IMR-90 (cell line): ENCODE data around the gene ETV7. TPM values are rescaled to one million over a fixed set of nuclear protein-coding genes. Genes with fewer than 3 reads are reported as not detected.

Source experiments
- ATAC-seq: fragments of 200-7000 bp; cut with Tn5 transposase; 2 replicates; pipeline ENCODE4 v1.9.1; 2020; ENCODE audit warnings: low read depth, mild to moderate bottlenecking, moderate library complexity
- BruUV-seq: library from RNA; stranded (reverse); fragments of 400-500 nt; replicated peaks from 2 replicates; lab custom pipeline; 2021; lab: Mats Ljungman, UMichigan
- CTCF ChIA-PET: fragments of 300-600 bp; formaldehyde crosslinking; extraction: SDS; loops from one replicate; lab custom pipeline; 2021; ENCODE audit warnings: antibody characterized with exemption; lab: Yijun Ruan, JAX
- POLR2A ChIA-PET: fragments of 300-600 bp; sonication (Branson Sonifier 250); formaldehyde crosslinking; loops from one replicate; lab custom pipeline; 2022; ENCODE audit warnings: antibody characterized with exemption; ENCODE audit not compliant: unreplicated experiment; lab: Charles Lee
- DNase-seq: peaks from one replicate; pipeline ENCODE4 v3.0.0; 2013
- H2AFZ ChIP-seq: replicated peaks from 2 replicates; pipeline ENCODE3; 2013; ENCODE audit warnings: low read length, mild to moderate bottlenecking; ENCODE audit not compliant: poor library complexity
- H2AK5ac ChIP-seq: 2 replicates; pipeline ENCODE4 v1.6.1; 2013; ENCODE audit warnings: low read depth, low read length, inconsistent platforms
- H2AK9ac ChIP-seq: replicated peaks from 2 replicates; pipeline ENCODE3; 2013; ENCODE audit warnings: mild to moderate bottlenecking, low read depth, low read length, moderate library complexity; ENCODE audit not compliant: poor library complexity
- H2BK120ac ChIP-seq: 2 replicates; pipeline ENCODE4 v1.6.1; 2013; ENCODE audit warnings: low read depth, low read length, inconsistent platforms
- H2BK15ac ChIP-seq: 3 replicates; pipeline ENCODE4 v1.6.1; 2013; ENCODE audit warnings: low read depth, low read length, inconsistent platforms
- H2BK20ac ChIP-seq: 2 replicates; pipeline ENCODE4 v1.6.1; 2013; ENCODE audit warnings: low read depth, mild to moderate bottlenecking, inconsistent platforms, low read length, moderate library complexity
- H2BK5ac ChIP-seq: 2 replicates; pipeline ENCODE4 v1.6.1; 2013; ENCODE audit warnings: mild to moderate bottlenecking, low read depth, low read length, inconsistent platforms; ENCODE audit not compliant: poor library complexity, severe bottlenecking
- H3K14ac ChIP-seq: replicated peaks from 2 replicates; pipeline ENCODE4 v1.6.1; 2013; ENCODE audit warnings: low read depth, low read length, inconsistent platforms
- H3K18ac ChIP-seq: 2 replicates; pipeline ENCODE4 v1.6.1; 2013; ENCODE audit warnings: low read depth, low read length, control low read depth
- H3K23ac ChIP-seq: 2 replicates; pipeline ENCODE4 v1.6.1; 2013; ENCODE audit warnings: low read depth, low read length, inconsistent platforms
- H3K27ac ChIP-seq: 2 replicates; pipeline ENCODE4 v1.5.1; 2013; ENCODE audit warnings: mild to moderate bottlenecking, control low read depth, low read length; ENCODE audit not compliant: insufficient read depth
- H3K27me3 ChIP-seq: 2 replicates; pipeline ENCODE4 v1.6.1; 2013; ENCODE audit warnings: low read length; ENCODE audit not compliant: control insufficient read depth, insufficient read depth
- H3K36me3 ChIP-seq: 2 replicates; pipeline ENCODE4 v1.6.1; 2013; ENCODE audit warnings: low read length, mixed read lengths; ENCODE audit not compliant: control insufficient read depth, insufficient read depth
- H3K4ac ChIP-seq: 2 replicates; pipeline ENCODE4 v1.6.1; 2013; ENCODE audit warnings: low read depth, low read length, inconsistent platforms
- H3K4me1 ChIP-seq: 2 replicates; pipeline ENCODE4 v1.6.1; 2013; ENCODE audit warnings: low read length, mixed read lengths; ENCODE audit not compliant: control insufficient read depth, insufficient read depth
- H3K4me2 ChIP-seq: 2 replicates; pipeline ENCODE4 v1.6.1; 2013; ENCODE audit warnings: low read depth, mild to moderate bottlenecking, control low read depth, low read length, moderate library complexity
- H3K4me3 ChIP-seq: 2 replicates; pipeline ENCODE4 v1.5.1; 2013; ENCODE audit warnings: low read depth, mild to moderate bottlenecking, control low read depth, low read length, moderate library complexity; ENCODE audit not compliant: insufficient read depth
- H3K56ac ChIP-seq: 2 replicates; pipeline ENCODE4 v1.6.1; 2013; ENCODE audit warnings: low read length, inconsistent platforms; ENCODE audit not compliant: insufficient read depth; ENCODE audit errors: extremely low read depth
- H3K79me1 ChIP-seq, 2 experiments: 2 replicates each; pipeline ENCODE4 v1.6.1; 2013; ENCODE audit warnings: low read length in 2 of 2, inconsistent platforms in 1 of 2, low read depth in 1 of 2
- H3K9ac ChIP-seq: 2 replicates; pipeline ENCODE4 v1.6.1; 2013; ENCODE audit warnings: low read depth, low read length, control low read depth
- H3K9me1 ChIP-seq: 2 replicates; pipeline ENCODE4 v1.6.1; 2013; ENCODE audit warnings: low read length, inconsistent platforms; ENCODE audit not compliant: insufficient read depth
- H3K9me3 ChIP-seq: 2 replicates; pipeline ENCODE4 v1.6.1; 2013; ENCODE audit warnings: low read length; ENCODE audit not compliant: control insufficient read depth, insufficient read depth
- H4K20me1 ChIP-seq: 2 replicates; pipeline ENCODE4 v1.6.1; 2013; ENCODE audit warnings: low read length, inconsistent platforms; ENCODE audit not compliant: insufficient read depth
- H4K5ac ChIP-seq: 2 replicates; pipeline ENCODE4 v1.6.1; 2013; ENCODE audit warnings: mild to moderate bottlenecking, low read depth, low read length, control low read depth
- H4K8ac ChIP-seq, 2 experiments: 2 replicates each; pipeline ENCODE4 v1.6.1; 2013; ENCODE audit warnings: low read depth in 2 of 2, low read length in 2 of 2, control low read depth in 1 of 2, inconsistent platforms in 1 of 2
- H4K91ac ChIP-seq: 2 replicates; pipeline ENCODE4 v1.6.1; 2013; ENCODE audit warnings: low read depth, low read length, inconsistent platforms; ENCODE audit not compliant: insufficient read depth
- BHLHE40 ChIP-seq: fragments of 150-350 bp; IDR thresholded peaks from 2 replicates; pipeline ENCODE4 v1.6.1; 2016; ENCODE audit warnings: mild to moderate bottlenecking, low read depth, low read length
- CEBPB ChIP-seq: IDR thresholded peaks from 2 replicates; pipeline ENCODE4 v1.6.1; 2012; ENCODE audit warnings: low read depth, low read length, improper control_type of control experiment
- CHD1 ChIP-seq: IDR thresholded peaks from 2 replicates; pipeline ENCODE4 v1.6.1; 2012; ENCODE audit warnings: low read depth, low read length, improper control_type of control experiment
- FOS ChIP-seq: fragments of 150-350 bp; IDR thresholded peaks from 2 replicates; pipeline ENCODE4 v1.6.1; 2016; ENCODE audit warnings: low read depth, low read length
- MAFK ChIP-seq: IDR thresholded peaks from 2 replicates; pipeline ENCODE4 v1.6.1; 2012; ENCODE audit warnings: low read depth, low read length, improper control_type of control experiment
- MAZ ChIP-seq: IDR thresholded peaks from 2 replicates; pipeline ENCODE4 v1.6.1; 2012; ENCODE audit warnings: low read depth, mild to moderate bottlenecking, low read length, improper control_type of control experiment, moderate library complexity, borderline replicate concordance
- MXI1 ChIP-seq: IDR thresholded peaks from 2 replicates; pipeline ENCODE4 v1.6.1; 2012; ENCODE audit warnings: low read depth, mild to moderate bottlenecking, low read length, moderate library complexity, borderline replicate concordance
- NFE2L2 ChIP-seq: fragments of 150-350 bp; IDR thresholded peaks from 2 replicates; pipeline ENCODE4 v1.6.1; 2016; ENCODE audit warnings: low read depth, mild to moderate bottlenecking, low read length
- POLR2A ChIP-seq: IDR thresholded peaks from 2 replicates; pipeline ENCODE4 v1.6.1; 2012; ENCODE audit warnings: mild to moderate bottlenecking, low read depth, low read length
- RAD21 ChIP-seq: IDR thresholded peaks from 2 replicates; pipeline ENCODE4 v1.6.1; 2012; ENCODE audit warnings: low read length, improper control_type of control experiment
- RCOR1 ChIP-seq: IDR thresholded peaks from 2 replicates; pipeline ENCODE4 v1.6.1; 2012; ENCODE audit warnings: mild to moderate bottlenecking, low read length, improper control_type of control experiment; ENCODE audit not compliant: insufficient replicate concordance
- RFX5 ChIP-seq: IDR thresholded peaks from 2 replicates; pipeline ENCODE4 v1.8.0; 2012; ENCODE audit warnings: low read depth, mild to moderate bottlenecking, low read length, moderate library complexity
- SMC3 ChIP-seq: fragments of 150-350 bp; IDR thresholded peaks from 2 replicates; pipeline ENCODE4 v1.6.1; 2016; ENCODE audit warnings: low read depth, mild to moderate bottlenecking, antibody characterized with exemption, low read length, moderate library complexity
- USF2 ChIP-seq: fragments of 150-350 bp; IDR thresholded peaks from 2 replicates; pipeline ENCODE4 v1.6.1; 2017; ENCODE audit warnings: mild to moderate bottlenecking, antibody characterized with exemption, low read length, low read depth
- WGBS, 2 experiments: methylation state at CpG; one replicate each; pipeline versions ENCODE4 v1.1.5 to v1.1.7; 2013; ENCODE audit warnings: missing lambda C conversion rate in 2 of 2; ENCODE audit not compliant: insufficient read length in 1 of 2; ENCODE audit errors: extremely low coverage in 2 of 2; 5-methylcytosine and 5-hydroxymethylcytosine counted together
- dilution Hi-C: fragments of 300-500 bp; cut with HindIII; formaldehyde crosslinking; loops from one replicate; pipeline ENCODE4 v1.14.3; 2018; ENCODE audit warnings: low sequenced_read_pairs; ENCODE audit not compliant: unreplicated experiment
- in situ Hi-C: fragments of 300-500 bp; cut with MboI; formaldehyde crosslinking; loops from 3 replicates; pipeline ENCODE4 v1.14.3; 2019; ENCODE audit warnings: low sequenced_read_pairs, inconsistent platforms, mixed read lengths
- intact Hi-C: fragments of 100-400 bp; cut with micrococcal nuclease; formaldehyde crosslinking; loops from 2 replicates; pipeline ENCODE4 v1.10.0; 2022
- polyA plus RNA-seq, 3 experiments: library from polyadenylated mRNA; depleted of rRNA; stranded (reverse); fragments of >200 nt; gene quantifications; 2 replicates each; pipeline ENCODE4 v1.2.3, GENCODE V29; 2012; ENCODE audit warnings: low replicate concordance in 1 of 3
- total RNA-seq: library from RNA; depleted of rRNA; stranded (reverse); fragments of >200 nt; gene quantifications from 2 replicates; pipeline ENCODE4 v1.2.3, GENCODE V29; 2012
- TF ChIP-seq, protein P1 (sequence below): conservative IDR thresholded peaks from 2 replicates; pipeline ENCODE4 v1.5.1; 2012; ENCODE audit warnings: mild to moderate bottlenecking, low read depth, low read length, improper control_type of control experiment
- TF ChIP-seq, protein P2 (sequence below): fragments of 150-350 bp; IDR thresholded peaks from 2 replicates; pipeline ENCODE4 v1.6.1; 2016; ENCODE audit warnings: low read depth, mild to moderate bottlenecking, low read length, moderate library complexity, borderline replicate concordance

The ETV7 gene
- total and polyA plus RNA-seq, 2 of the 4 experiments (the other 2 are of a cell fraction) = 0.17 to 0.18 TPM

- in situ Hi-C loops = no loop called here
- Histone ChIP-seq H3K79me1 (no peaks in the 10 kb centered on the region), H3K56ac (no peak overlapping the region), H3K18ac (no peak overlapping the region), H2AFZ (no peak overlapping the region), H2BK20ac (no peak overlapping the region), H4K8ac (no peak overlapping the region), H2AK5ac (no peak overlapping the region), H3K4me1 (no peaks in the 10 kb centered on the region), H3K27me3 (peaks cover 70% of the 10 kb centered on the region), H3K4me3 (no peak overlapping the region), H2AK9ac (no peak overlapping the region), H2BK120ac (no peak overlapping the region), H3K4me2 (no peak overlapping the region), H3K23ac (no peak overlapping the region), H3K36me3 (no peaks in the 10 kb centered on the region), H2BK5ac (no peak overlapping the region), H4K91ac (no peak overlapping the region), H4K5ac (no peak overlapping the region), H4K20me1 (no peaks in the 10 kb centered on the region), H3K27ac (no peak overlapping the region), H3K9ac (no peak overlapping the region), H3K9me3 (no peaks in the 10 kb centered on the region), H3K9me1 (no peaks in the 10 kb centered on the region), H3K14ac (no peak overlapping the region), H3K4ac (no peak overlapping the region), H2BK15ac (no peak overlapping the region)
- BruUV-seq = no TSS peak
- DNase-seq (no peak), ATAC-seq (no peak)
- TF ChIP-seq, protein P1, sequence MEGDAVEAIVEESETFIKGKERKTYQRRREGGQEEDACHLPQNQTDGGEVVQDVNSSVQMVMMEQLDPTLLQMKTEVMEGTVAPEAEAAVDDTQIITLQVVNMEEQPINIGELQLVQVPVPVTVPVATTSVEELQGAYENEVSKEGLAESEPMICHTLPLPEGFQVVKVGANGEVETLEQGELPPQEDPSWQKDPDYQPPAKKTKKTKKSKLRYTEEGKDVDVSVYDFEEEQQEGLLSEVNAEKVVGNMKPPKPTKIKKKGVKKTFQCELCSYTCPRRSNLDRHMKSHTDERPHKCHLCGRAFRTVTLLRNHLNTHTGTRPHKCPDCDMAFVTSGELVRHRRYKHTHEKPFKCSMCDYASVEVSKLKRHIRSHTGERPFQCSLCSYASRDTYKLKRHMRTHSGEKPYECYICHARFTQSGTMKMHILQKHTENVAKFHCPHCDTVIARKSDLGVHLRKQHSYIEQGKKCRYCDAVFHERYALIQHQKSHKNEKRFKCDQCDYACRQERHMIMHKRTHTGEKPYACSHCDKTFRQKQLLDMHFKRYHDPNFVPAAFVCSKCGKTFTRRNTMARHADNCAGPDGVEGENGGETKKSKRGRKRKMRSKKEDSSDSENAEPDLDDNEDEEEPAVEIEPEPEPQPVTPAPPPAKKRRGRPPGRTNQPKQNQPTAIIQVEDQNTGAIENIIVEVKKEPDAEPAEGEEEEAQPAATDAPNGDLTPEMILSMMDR = no peak
- no peak for TF ChIP-seq BHLHE40
- TF ChIP-seq, protein P2, sequence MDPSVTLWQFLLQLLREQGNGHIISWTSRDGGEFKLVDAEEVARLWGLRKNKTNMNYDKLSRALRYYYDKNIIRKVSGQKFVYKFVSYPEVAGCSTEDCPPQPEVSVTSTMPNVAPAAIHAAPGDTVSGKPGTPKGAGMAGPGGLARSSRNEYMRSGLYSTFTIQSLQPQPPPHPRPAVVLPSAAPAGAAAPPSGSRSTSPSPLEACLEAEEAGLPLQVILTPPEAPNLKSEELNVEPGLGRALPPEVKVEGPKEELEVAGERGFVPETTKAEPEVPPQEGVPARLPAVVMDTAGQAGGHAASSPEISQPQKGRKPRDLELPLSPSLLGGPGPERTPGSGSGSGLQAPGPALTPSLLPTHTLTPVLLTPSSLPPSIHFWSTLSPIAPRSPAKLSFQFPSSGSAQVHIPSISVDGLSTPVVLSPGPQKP = no peak
- TF ChIP-seq CHD1 = no peak
- no peak for TF ChIP-seq USF2
- no peak for TF ChIP-seq NFE2L2
- TF ChIP-seq FOS = no peak
- TF ChIP-seq RFX5 = no peak
- no peak for TF ChIP-seq CEBPB
- no peak for TF ChIP-seq MXI1
- no peak for TF ChIP-seq SMC3
- TF ChIP-seq RAD21 = no peak
- TF ChIP-seq RCOR1 = no peak
- TF ChIP-seq POLR2A = no peak
- no peak for TF ChIP-seq MAZ
- TF ChIP-seq MAFK = no peak
- dilution Hi-C loops = no loop called here
- CTCF ChIA-PET = no interaction called here
- intact Hi-C loops = no loop called here
- POLR2A ChIA-PET = no interaction called here
- WGBS, 2 experiments = 100% methylated on average over 3 of the region's 11 CpGs; no CpG with 5 or more reads in 1 of the 2 experiments
These were observed 67.0 kb downstream of the ETV7 start for GRCh38 chr6:36320475-36320874.
